PFSK-1 (cell line): Measurements from ENCODE around the gene OPN1SW.

Experiments
- POLR2AphosphoS5 ChIP-seq: IDR thresholded peaks from 2 replicates; pipeline ENCODE4 v1.6.1; 2012; ENCODE audit warnings: low read depth, mild to moderate bottlenecking, control low read depth, low read length, moderate library complexity
- TAF1 ChIP-seq: IDR thresholded peaks from 2 replicates; pipeline ENCODE4 v1.6.1; 2012; ENCODE audit warnings: low read length, control low read depth, borderline replicate concordance; ENCODE audit not compliant: insufficient read depth
- TF ChIP-seq, protein P1 (sequence below), 2 experiments: IDR thresholded peaks; 2 replicates each; pipeline versions ENCODE4 v1.6.1 to v1.8.0; 2011 to 2012; ENCODE audit warnings: low read depth in 2 of 2, low read length in 2 of 2, control low read depth in 1 of 2, inconsistent platforms in 1 of 2, mild to moderate bottlenecking in 1 of 2, moderate library complexity in 1 of 2; ENCODE audit not compliant: insufficient read depth in 1 of 2

DNA sequence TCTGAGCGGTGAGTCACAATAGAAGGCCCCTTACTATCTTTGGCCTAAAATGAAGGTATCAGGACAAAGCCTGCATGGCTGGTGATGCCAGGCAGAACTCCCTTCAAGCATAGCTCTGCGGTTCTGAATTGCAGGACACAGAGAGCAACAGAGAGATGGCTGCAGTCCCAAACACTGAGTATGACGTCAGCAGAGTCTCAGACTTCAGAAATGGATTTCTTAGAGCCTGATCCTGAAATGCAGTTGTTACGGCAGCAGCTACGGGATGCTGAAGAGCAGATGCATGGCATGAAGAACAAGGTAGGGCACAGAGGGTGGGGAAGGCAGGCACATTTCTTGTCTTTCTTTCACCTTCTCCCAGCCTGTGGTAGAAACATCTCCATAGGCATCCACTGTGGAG, 29.6 kb upstream of the OPN1SW start:
- TF ChIP-seq POLR2AphosphoS5, result no peak
- TF ChIP-seq TAF1, result no peak
- TF ChIP-seq, protein P1, sequence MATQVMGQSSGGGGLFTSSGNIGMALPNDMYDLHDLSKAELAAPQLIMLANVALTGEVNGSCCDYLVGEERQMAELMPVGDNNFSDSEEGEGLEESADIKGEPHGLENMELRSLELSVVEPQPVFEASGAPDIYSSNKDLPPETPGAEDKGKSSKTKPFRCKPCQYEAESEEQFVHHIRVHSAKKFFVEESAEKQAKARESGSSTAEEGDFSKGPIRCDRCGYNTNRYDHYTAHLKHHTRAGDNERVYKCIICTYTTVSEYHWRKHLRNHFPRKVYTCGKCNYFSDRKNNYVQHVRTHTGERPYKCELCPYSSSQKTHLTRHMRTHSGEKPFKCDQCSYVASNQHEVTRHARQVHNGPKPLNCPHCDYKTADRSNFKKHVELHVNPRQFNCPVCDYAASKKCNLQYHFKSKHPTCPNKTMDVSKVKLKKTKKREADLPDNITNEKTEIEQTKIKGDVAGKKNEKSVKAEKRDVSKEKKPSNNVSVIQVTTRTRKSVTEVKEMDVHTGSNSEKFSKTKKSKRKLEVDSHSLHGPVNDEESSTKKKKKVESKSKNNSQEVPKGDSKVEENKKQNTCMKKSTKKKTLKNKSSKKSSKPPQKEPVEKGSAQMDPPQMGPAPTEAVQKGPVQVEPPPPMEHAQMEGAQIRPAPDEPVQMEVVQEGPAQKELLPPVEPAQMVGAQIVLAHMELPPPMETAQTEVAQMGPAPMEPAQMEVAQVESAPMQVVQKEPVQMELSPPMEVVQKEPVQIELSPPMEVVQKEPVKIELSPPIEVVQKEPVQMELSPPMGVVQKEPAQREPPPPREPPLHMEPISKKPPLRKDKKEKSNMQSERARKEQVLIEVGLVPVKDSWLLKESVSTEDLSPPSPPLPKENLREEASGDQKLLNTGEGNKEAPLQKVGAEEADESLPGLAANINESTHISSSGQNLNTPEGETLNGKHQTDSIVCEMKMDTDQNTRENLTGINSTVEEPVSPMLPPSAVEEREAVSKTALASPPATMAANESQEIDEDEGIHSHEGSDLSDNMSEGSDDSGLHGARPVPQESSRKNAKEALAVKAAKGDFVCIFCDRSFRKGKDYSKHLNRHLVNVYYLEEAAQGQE (IDR thresholded peaks at IDR 0.05; ENCODE audit: insufficient read depth in 1 of 2, low read depth in 2 of 2, low read length in 2 of 2), result no peak
